HepG2 (cell line): ENCODE measurements around the gene IKZF4. TPM values are rescaled to one million over a fixed set of nuclear protein-coding genes. Genes with fewer than 3 reads are reported as not detected.

ENCODE experiments used
- AKNA ChIP-seq: sonication (generic); formaldehyde crosslinking; IDR thresholded peaks from 2 replicates; pipeline ENCODE4 v1.4.0; 2020; ENCODE audit warnings: missing genetic modification reagents, borderline replicate concordance
- BRCA1 ChIP-seq: sonication (generic); formaldehyde crosslinking; IDR thresholded peaks from 2 replicates; pipeline ENCODE4 v1.4.0; 2020; ENCODE audit warnings: missing genetic modification reagents
- CSRNP2 ChIP-seq: sonication (generic); formaldehyde crosslinking; conservative IDR thresholded peaks from 2 replicates; pipeline ENCODE4 v1.8.0; 2022; ENCODE audit warnings: low read depth, missing genetic modification reagents
- GTF3A ChIP-seq: sonication (generic); formaldehyde crosslinking; conservative IDR thresholded peaks from 2 replicates; pipeline ENCODE4 v1.4.0; 2020; ENCODE audit warnings: mild to moderate bottlenecking, missing genetic modification reagents
- HBP1 ChIP-seq: IDR thresholded peaks from 2 replicates; pipeline ENCODE4 v1.6.1; 2016; ENCODE audit warnings: low read depth, control low read depth
- HNF4A ChIP-seq: sonication (generic); formaldehyde crosslinking; IDR thresholded peaks from 2 replicates; pipeline ENCODE4 v1.4.0; 2020; ENCODE audit warnings: missing genetic modification reagents
- ISL2 ChIP-seq: sonication (generic); formaldehyde crosslinking; IDR thresholded peaks from 2 replicates; pipeline ENCODE4 v1.5.0; 2020; ENCODE audit warnings: missing genetic modification reagents
- KDM6A ChIP-seq: IDR thresholded peaks from 2 replicates; pipeline ENCODE4 v1.6.1; 2016; ENCODE audit warnings: low read depth
- MAF1 ChIP-seq: sonication (generic); formaldehyde crosslinking; IDR thresholded peaks from 2 replicates; pipeline ENCODE4 v1.5.0; 2020; ENCODE audit warnings: missing genetic modification reagents, borderline replicate concordance
- MIER3 ChIP-seq: IDR thresholded peaks from 2 replicates; pipeline ENCODE4 v1.6.1; 2016; ENCODE audit warnings: missing compliant biosample characterization, borderline replicate concordance
- SUZ12 ChIP-seq: fragments of 150-350 bp; IDR thresholded peaks from 2 replicates; pipeline ENCODE4 v1.6.1; 2014; ENCODE audit warnings: low read depth, low read length
- THYN1 ChIP-seq: sonication (generic); formaldehyde crosslinking; IDR thresholded peaks from 2 replicates; pipeline ENCODE4 v1.8.1; 2023; ENCODE audit warnings: low read depth, mild to moderate bottlenecking, moderate library complexity, missing genetic modification reagents, borderline replicate concordance
- YEATS4 ChIP-seq: sonication (generic); formaldehyde crosslinking; IDR thresholded peaks from 2 replicates; pipeline ENCODE4 v1.4.0; 2020; ENCODE audit warnings: missing genetic modification reagents, borderline replicate concordance
- ZBTB21 ChIP-seq: sonication (generic); formaldehyde crosslinking; IDR thresholded peaks from 2 replicates; pipeline ENCODE4 v1.4.0; 2020; ENCODE audit warnings: missing genetic modification reagents
- ZNF687 ChIP-seq: sonication (generic); formaldehyde crosslinking; IDR thresholded peaks from 2 replicates; pipeline ENCODE4 v1.5.1; 2020; ENCODE audit warnings: mild to moderate bottlenecking, missing genetic modification reagents, moderate library complexity
- ZNF710 ChIP-seq: sonication (generic); formaldehyde crosslinking; IDR thresholded peaks from 2 replicates; pipeline ENCODE4 v1.5.0; 2020; ENCODE audit warnings: mild to moderate bottlenecking, missing genetic modification reagents, borderline replicate concordance
- polyA plus RNA-seq, 8 experiments: library from polyadenylated mRNA; depleted of rRNA in 3 of 8; stranded (reverse) in 7 of 8; unstranded in 1 of 8; fragments of >200 nt; fragmentation: Illumina TruSeq in 4 of 8; extraction: Trizol in 4 of 8; gene quantifications; 2 replicates each; pipeline versions ENCODE4 v1.2.1 to v1.2.3, GENCODE V29; 2011 to 2016; ENCODE audit warnings: low read depth in 4 of 8, missing spikeins in 1 of 8, mixed read lengths in 1 of 8; ENCODE audit not compliant: insufficient read depth in 1 of 8
- total RNA-seq, 5 experiments: library from RNA; depleted of rRNA; stranded (reverse); fragments of >200 nt; fragmentation: Illumina TruSeq; extraction: Trizol; gene quantifications; 2 replicates each; pipeline ENCODE4 v1.2.3, GENCODE V29; 2016; ENCODE audit warnings: low read depth in 1 of 5

Gene IKZF4
- total and polyA plus RNA-seq, 2 of the 13 experiments (the other 11 are each of a cell fraction or from before 2014, with no cell fraction given), result 0.58 to 2.2 TPM

- TF ChIP-seq ZNF687 (CRISPR knock-in tag) (no peak), SUZ12 (no peak), MAF1 (CRISPR knock-in tag) (no peak), ZBTB21 (0 out of 2 replicates have a peak, but pooled peaks have one; percentile 8), YEATS4 (no peak), AKNA (CRISPR knock-in tag) (no peak), GTF3A (no peak), BRCA1 (no peak), CSRNP2 (CRISPR knock-in tag) (no peak), ISL2 (peak; percentile 72; the same call in 1 of the 2 replicates), THYN1 (CRISPR knock-in tag) (no peak), HNF4A (CRISPR knock-in tag) (peak; percentile 85), HBP1 (CRISPR knock-in tag) (no peak), ZNF710 (peak; percentile 77; the same call in 1 of the 2 replicates), MIER3 (CRISPR knock-in tag) (peak; percentile 63; the same call in 1 of the 2 replicates), KDM6A (peak; percentile 64; the same call in 1 of the 2 replicates)
Observed at GRCh38 chr12:56010111-56010570, 10.7 kb upstream of the IKZF4 start (continued).
